T-helper 2 cell treated with Interferon-gamma antibody and Interleukin-4, amounts not matched to agents 100 ng/mL and 5 ng/mL, for 36 hours (primary cell): ENCODE results near the gene VASP. TPM values are rescaled to one million over a fixed set of nuclear protein-coding genes. Genes with fewer than 3 reads are reported as not detected.
"Not testable (repeated sequence)": the region's sequence is repeated elsewhere in the genome, so short reads cannot be mapped to it uniquely, and the experiment has no call there.

Experiments used
- intact Hi-C: fragments of 100-400 bp; cut with micrococcal nuclease; formaldehyde crosslinking; loops from one replicate; pipeline ENCODE4 v1.15.1; 2023
- total RNA-seq: library from RNA; stranded (reverse); gene quantifications from 2 replicates; pipeline ENCODE4 v1.2.3, GENCODE V29; 2022

Gene VASP
- total RNA-seq, 1 donor from 2014 or later = 186 TPM

GRCh38 chr19:45495178-45495577 is 12.1 kb upstream of the VASP start:
- intact Hi-C loops = no loop called here

GRCh38 chr19:45496349-45496953 is 10.8 kb upstream of the VASP start:
- intact Hi-C loops = loop anchor here (2.0 kb wide), 1 partner anchor 144 kb away; no protein-coding TSS in a partner anchor

DNA sequence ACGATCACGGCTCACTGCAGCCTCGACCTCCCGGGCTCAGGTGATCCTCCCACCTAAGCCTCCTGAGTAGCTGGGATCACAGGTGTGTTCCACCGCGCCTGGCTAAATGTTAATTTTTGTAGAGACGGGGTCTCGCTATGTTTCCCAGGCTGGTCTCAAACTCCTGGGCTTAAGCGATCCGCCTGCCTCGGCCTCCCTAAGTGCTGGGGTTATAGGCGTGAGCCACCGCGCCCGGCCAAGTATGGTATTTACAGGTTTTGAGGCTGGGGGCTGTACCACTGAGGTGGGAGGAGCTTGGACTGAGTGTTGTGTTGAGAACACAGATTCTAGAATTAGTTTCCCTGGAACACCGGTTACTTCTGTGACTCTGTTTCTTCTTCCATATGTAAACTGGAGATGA is 9.5 kb upstream of the VASP start:
- intact Hi-C loops = loop anchor here (1.0 to 2.0 kb wide), 3 partner anchors 9 to 143 kb away; partner anchors contain the start of gene OPA3

DNA sequence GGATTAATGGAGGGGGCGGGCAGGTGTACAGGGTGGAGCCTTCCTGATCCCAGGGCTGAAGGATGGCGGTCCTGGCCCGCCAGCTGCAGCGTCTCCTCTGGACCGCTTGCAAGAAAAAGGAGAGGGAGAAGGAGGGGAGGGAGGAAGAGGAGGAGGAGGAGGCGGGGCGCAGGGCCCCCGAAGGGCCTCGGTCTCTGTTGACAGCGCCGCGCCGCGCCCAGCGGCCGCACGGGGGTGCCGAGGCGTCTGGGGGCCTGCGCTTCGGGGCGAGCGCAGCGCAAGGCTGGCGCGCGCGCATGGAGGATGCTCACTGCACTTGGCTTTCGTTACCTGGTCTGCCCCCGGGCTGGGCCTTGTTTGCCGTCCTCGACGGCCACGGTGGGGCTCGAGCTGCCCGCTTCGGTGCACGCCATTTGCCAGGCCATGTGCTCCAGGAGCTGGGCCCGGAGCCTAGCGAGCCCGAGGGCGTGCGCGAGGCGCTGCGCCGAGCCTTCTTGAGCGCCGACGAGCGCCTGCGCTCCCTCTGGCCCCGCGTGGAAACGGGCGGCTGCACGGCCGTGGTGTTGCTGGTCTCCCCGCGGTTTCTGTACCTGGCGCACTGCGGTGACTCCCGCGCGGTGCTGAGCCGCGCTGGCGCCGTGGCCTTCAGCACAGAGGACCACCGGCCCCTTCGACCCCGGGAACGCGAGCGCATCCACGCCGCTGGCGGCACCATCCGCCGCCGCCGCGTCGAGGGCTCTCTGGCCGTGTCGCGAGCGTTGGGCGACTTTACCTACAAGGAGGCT is 8.7 kb upstream of the VASP start, which contains the start of gene PPM1N:
TSS of gene PPM1N (plus strand) at position 33 of the 785 bp plus-strand sequence. CDS start at position 63, 30 bp downstream.
- intact Hi-C loops = no loop called here

- intact Hi-C loops = no loop called here
These were observed 7.8 kb upstream of the VASP start for GRCh38 chr19:45499196-45500180.

GRCh38 chr19:45500918-45501729 is 6.2 kb upstream of the VASP start:
- intact Hi-C loops = no loop called here

DNA sequence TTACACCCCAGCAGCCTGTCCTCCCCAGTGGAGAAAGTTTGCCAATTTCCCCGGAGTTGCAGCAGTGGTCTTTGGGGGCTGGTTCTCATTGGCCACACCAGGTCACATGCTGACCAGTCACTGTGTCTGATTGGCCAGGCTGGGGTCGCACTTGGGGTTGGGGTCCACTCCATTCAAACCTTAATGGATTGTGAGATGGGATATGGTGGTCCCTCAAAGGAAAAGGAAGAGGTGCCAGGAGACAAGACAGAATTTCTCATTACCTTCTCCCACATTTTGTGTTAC is 5.6 kb upstream of the VASP start:
- intact Hi-C loops = no loop called here

- intact Hi-C loops = no loop called here
These were observed 5.2 kb upstream of the VASP start for GRCh38 chr19:45502111-45502510.

- intact Hi-C loops = no loop called here
These were observed 3.4 kb upstream of the VASP start for GRCh38 chr19:45503909-45504308.

GRCh38 chr19:45505151-45505995 is 1.9 kb upstream of the VASP start:
- intact Hi-C loops = loop anchor here (5.0 kb wide), 2 partner anchors 187 to 753 kb away; partner anchors contain the start of genes QPCTL and SNRPD2

GRCh38 chr19:45505996-45506245 is 1.4 kb upstream of the VASP start:
- intact Hi-C loops = loop anchor here (1.0 to 5.0 kb wide), 7 partner anchors 9 to 754 kb away; partner anchors contain the start of genes QPCTL, RTN2 and SNRPD2

- intact Hi-C loops = loop anchor here (1.0 to 5.0 kb wide), 7 partner anchors 9 to 754 kb away; partner anchors contain the start of genes QPCTL, RTN2 and SNRPD2
These were observed 862 bp upstream of the VASP start for GRCh38 chr19:45506246-45506988.

- intact Hi-C loops = loop anchor here (1.0 to 5.0 kb wide), 9 partner anchors 15 to 756 kb away; partner anchors contain the start of genes IRF2BP1, OPA3, POLR1G and QPCTL
These were observed 665 bp downstream of the VASP start for GRCh38 chr19:45507872-45508416.

- intact Hi-C loops = loop anchor here (5.0 kb wide), 2 partner anchors 184 to 756 kb away; partner anchors contain the start of genes QPCTL and SNRPD2
These were observed 1.2 kb downstream of the VASP start for GRCh38 chr19:45508417-45508860.

DNA sequence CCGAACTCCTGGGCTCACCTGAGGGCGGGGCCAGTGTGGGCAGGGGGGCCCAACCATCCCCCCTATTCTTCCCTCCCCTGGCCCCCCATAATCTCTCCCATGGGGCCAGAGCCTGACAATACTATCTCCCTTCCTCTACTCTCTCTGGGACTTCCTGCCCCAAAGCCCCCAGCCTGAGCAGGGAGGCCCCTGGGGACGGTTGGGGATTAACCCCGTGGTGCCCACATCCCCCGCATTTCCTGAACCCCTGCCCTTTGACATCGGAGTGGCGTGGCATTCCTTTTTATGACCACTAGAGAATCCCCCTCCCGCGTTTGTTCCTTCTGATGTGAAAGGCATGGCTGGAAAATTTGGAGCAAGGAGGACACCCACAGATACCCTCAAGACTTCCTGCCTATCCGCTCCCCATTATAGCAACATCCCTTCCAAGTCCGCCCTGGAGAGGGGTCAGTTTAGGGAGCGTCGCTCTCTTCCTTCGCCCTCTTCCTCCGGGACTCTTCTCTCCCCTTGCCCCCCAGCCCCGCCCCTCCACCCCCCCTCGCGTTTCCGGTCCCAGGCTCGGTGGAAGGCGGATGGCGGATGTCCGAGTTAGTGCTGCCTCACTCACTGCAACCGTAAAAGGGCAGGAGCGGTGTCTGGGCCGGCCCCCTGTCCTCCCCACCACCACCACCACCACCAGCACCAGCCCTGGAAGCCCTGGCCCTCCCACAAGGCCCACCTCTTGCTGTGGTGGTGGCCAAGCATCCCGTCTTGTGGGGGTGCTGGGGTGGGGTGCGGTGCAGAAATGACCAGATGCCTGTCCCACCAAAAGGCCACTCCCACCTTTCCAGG is 1.8 kb downstream of the VASP start:
- intact Hi-C loops = loop anchor here (5.0 kb wide), 2 partner anchors 183 to 757 kb away; partner anchors contain the start of genes QPCTL and SNRPD2

GRCh38 chr19:45509692-45510015 is 2.4 kb downstream of the VASP start:
- intact Hi-C loops = loop anchor here (5.0 kb wide), 2 partner anchors 183 to 757 kb away; partner anchors contain the start of genes QPCTL and SNRPD2

DNA sequence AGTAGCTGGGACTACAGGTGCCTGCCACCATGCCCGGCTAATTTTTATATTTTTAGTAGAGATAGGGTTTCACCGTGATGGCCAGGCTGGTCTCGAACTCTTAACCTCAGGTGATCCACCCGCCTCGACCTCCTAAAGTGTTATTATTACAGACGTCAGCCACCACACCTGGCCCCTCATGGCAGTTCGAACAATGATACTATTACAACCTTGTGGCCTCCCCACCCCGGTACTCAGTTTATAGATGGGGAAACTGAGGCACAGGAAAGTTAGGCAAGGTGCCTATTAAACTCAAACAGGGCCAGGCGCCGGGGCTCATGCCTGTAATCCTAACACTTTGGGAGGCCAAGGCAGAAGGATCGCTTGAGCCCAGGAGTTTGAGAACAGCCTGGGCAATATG is 3.1 kb downstream of the VASP start:
- intact Hi-C loops = not testable (repeated sequence)

DNA sequence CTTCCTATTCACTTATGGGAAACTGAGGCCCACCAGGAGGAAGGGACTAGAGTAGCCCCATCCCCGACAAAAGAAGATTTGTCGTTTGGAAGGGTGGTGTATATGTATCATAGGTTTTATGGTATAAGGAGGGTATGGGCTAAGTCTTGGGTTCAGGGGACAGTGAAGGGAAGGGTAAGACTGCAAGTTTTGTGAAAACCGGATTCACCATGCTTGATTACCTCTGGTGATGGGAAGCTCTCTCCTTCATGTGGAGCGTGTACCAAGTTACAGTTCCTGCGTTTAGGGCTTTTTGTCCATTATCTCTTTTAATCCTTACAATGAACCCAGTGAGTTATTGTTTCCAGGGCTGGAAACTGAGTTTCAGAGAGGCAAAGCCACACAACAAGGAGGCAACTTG is 3.8 kb downstream of the VASP start:
- intact Hi-C loops = no loop called here
